NCI-H187 treated with DMSO at 0.1 percent for 48 hours (cell line): ENCODE data around the gene PUDP.

Experiments
- DNase-seq: peaks from one replicate; lab custom pipeline; 2025; lab: John Stamatoyannopoulos, UW

PUDP gene

DNA sequence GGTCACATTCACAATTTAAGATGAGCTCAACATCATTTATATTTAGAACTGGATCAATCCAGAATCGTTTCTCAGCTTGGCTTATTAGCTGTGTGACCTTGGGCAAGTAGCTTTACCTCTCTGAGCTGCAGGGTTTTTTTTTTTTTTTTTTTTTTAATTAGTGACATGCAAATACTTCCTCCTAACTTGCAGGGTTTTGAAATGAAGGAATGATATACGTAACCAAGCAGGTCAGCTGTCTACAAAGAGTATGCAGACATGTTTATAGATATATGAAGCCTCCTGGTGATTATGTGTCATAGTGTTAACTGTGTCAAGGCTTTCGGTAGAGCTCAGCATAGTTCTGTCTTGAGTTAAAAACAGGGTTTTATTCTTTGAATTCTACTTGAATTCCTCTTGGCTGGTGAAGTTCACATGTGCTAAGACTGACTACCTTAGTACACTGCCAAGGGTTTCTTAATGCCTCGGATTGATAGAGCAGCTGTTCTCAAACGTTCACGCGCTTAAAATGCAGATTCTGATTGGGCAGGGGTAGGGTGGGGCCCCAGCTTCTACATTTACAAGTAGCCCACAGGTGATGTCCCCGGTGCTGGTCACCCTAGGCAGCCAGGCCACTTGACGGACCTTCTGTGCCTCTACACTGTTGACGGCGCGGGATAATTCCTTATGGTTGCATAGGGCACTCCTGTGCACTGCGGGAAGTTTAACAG, 1.1 kb downstream of the PUDP start:
- DNase-seq: no peak

DNA sequence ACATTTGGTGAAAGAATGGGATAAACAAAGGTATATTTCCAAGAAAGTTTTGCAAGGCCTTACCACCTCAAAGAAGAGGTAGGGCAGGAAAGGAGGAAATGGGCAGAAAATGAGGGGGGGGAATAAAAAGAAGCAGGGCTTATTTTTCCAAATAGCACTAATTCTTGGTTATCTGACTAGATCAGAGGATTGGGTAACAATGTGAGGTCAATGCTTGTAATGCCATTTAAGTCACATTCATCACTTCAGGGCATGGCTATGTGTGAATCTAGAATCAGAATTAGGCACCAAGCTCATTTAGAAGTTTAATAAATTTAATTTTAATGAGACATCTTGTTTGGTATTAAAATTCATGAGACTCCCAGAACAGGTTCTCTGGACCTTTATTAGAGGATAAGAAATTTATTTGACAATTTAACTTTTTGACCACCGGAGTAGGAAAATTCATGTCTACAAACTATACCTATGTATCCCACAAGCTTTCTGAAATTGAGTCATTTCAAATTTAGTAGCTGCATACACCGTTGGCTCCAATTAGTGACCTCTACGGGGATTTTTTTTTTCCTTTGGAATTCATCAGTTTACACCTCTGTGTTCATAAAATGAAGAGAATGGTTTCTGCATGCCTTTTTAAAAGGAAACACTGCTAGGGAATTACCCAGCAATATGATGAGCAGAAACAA, 1.8 kb downstream of the PUDP start:
- no peak for DNase-seq

DNA sequence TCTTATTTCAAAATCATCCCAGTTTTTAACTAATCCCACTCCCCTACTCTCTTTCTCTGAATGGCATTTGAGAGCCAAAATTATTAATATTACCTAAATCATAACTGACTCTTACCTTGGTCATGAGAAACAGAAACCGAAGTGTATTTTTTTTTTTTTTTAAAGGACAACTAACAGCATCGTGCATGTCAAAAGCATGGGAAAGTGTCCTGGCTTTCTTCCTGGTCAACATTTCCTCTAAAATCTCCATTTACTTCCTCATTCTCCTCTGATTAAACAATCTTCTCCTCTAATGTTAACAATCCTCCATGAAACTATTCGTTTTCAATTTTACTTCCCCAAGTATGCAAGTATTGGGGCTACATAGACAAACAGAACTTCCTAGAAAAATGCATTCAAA, 2.5 kb downstream of the PUDP start:
- no peak for DNase-seq

GRCh38 chrX:7143941-7144525, 3.9 kb downstream of the PUDP start:
- DNase-seq: no peak

DNA sequence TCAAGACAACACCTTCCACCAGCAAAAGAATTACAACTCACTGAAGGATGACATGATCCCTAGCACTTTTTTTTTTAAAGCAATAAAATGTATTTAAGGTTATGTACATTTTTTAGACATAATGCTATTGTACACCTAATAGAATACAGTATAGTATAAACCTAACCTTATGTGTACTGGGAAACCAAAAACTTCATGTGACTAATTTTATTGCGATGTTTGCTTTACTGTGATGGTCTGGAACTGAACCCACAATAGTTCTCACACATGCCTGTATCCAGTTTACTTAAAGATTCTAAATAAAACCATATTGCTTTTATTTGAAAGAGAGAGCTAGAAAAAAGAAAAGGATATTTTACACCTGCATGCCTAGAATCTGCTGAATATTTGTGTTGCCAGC, 4.9 kb downstream of the PUDP start:
- no peak for DNase-seq

- DNase-seq: no peak
Observed at GRCh38 chrX:7139202-7140081, 8.5 kb downstream of the PUDP start.

- no peak for DNase-seq
Observed at GRCh38 chrX:7134981-7135380, 13.0 kb downstream of the PUDP start.

DNA sequence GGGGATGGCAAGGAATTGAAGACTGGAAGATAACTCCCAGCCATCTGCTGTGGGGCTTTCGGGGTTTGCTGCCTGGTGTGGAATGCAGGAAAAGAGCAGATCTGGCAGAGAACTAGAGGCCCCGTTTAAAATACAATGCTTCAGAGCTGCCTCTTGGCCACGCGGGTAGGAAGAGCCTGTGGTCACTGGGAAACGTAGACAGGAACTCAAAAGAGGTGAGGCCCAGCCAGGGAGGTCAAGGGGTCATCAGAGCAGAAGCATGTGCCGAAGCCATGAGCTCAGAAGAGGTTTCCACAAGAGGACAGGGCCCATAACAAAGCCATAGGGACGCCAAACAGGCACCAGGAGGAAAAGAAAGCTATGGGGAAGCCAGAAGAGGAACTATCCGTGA, 14.9 kb downstream of the PUDP start:
- DNase-seq: no peak

- no peak for DNase-seq
Observed at GRCh38 chrX:7132335-7133049, 15.5 kb downstream of the PUDP start.

DNA sequence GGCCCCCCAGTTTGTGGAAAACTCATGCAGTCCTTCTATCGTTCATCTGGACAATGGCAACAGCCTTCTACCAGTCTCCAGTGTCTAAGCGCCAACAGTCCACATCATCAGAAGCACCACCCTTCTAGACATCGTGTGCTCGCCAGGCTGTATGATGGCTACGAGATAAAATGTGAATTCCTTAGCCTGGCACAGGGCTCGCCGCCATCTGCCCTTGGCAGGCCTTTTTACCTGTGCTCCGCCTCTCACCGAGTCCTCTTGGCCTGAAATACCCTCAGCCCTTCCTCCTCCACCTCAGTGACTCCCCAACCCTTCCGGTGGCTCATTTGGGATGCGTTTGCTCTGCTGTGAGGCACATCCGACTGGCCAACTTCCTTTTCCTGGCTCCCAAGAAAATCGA, 16.3 kb downstream of the PUDP start:
- DNase-seq: no peak

GRCh38 chrX:7127056-7127455, 20.9 kb downstream of the PUDP start:
- DNase-seq: no peak

DNA sequence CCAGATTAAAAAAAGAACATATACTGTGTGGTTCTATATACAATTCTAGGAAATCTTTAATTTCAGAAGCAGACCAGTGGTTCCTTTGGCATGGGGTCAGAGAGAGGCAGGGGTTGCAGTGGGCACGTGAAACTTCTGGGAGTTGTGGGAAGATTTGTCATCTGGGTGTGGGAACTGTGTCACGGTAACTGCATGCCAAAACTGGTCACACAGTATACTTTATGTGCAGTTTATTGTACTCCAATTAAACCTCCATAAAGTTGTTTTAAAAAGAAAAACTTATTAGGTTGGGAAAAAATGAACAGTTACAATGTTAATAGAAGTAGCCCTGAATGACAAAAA, 27.1 kb downstream of the PUDP start:
- no peak for DNase-seq

DNA sequence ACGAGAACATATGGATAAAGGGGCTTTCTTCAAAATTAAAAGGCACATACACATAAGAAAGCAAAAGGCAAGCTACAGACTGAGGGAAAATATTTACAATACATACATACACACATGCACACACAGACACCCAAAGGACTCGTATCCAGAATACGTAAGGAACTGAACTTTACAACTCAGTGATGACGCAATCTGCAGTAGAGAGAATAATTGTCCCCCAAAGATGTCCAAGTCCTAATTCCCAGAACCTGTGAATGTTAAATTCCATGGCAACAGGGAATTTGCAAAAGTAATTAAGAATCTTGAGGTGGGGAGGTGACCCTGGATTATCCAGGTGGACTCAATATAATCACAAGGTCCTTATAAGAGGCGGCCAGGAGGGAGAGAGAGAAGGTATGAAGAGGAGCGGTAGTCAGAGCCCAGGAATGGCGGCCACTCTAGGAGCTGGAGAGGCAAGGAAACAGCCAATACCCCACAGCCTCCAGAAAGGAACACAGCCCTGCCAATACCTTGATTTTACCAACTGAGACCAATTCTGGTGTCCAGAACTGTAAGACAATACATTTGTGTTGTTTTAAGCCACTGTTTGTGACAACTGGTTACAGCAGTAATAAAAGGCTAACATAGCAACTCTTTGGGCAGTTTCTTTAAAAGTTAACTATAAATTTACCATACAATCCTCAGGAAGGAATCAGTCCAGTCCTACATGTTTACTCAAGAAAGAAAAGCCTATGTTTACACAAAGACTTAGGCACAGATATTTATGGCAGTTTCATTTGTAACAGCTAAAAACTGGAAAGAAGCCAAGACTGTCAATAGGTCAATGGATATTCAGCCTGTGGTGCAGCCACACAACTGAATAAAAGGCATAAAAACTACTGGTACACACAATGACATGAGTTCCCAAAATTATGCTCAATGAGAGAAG, 27.7 kb downstream of the PUDP start:
- DNase-seq: no peak

DNA sequence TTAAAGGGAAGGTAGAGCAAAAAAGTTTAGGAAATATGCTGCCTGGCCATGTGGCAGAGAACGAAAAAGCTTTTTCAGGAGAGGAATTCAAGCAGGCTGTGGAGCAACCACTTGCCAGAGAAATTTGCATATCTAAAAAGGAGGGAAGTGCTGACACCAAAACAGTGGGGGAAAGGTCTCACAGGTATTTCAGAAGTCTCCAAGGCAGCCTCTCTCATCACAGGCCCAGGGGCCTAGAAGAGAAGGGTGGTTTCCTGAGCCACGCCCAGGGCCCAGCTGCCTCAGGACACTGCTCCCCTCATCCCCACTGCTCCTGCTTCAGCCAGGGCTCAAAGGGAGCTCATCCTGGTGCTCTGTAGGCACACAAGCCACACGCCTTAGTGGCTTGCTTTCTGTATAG, 30.4 kb downstream of the PUDP start:
- no peak for DNase-seq

- DNase-seq: no peak
Observed at GRCh38 chrX:7116081-7116480, 31.9 kb downstream of the PUDP start.

DNA sequence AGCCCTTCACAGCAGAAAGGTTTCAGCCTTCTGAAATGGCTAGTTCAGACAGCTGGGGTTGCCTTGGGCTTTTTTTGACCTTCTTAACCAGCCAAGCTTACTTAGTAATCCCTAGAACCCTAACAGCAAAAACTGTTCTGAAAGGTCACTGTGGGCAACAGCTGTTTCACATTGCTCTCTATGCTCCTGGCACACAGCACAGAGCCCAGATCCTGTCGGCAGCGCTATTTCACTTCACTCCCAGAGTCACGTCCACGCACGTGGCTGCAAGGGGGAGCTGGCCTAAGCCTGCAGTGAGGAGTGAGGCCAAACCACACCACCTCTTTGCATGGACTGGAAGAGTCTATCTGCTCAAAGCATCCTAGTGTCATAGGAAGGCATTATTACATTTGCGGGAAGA, 32.4 kb downstream of the PUDP start:
- DNase-seq: no peak

GRCh38 chrX:7112071-7112470, 35.9 kb downstream of the PUDP start:
- no peak for DNase-seq

- no peak for DNase-seq
Observed at GRCh38 chrX:7111518-7111917, 36.4 kb downstream of the PUDP start.

GRCh38 chrX:7110821-7111276, 37.1 kb downstream of the PUDP start:
- DNase-seq: no peak

DNA sequence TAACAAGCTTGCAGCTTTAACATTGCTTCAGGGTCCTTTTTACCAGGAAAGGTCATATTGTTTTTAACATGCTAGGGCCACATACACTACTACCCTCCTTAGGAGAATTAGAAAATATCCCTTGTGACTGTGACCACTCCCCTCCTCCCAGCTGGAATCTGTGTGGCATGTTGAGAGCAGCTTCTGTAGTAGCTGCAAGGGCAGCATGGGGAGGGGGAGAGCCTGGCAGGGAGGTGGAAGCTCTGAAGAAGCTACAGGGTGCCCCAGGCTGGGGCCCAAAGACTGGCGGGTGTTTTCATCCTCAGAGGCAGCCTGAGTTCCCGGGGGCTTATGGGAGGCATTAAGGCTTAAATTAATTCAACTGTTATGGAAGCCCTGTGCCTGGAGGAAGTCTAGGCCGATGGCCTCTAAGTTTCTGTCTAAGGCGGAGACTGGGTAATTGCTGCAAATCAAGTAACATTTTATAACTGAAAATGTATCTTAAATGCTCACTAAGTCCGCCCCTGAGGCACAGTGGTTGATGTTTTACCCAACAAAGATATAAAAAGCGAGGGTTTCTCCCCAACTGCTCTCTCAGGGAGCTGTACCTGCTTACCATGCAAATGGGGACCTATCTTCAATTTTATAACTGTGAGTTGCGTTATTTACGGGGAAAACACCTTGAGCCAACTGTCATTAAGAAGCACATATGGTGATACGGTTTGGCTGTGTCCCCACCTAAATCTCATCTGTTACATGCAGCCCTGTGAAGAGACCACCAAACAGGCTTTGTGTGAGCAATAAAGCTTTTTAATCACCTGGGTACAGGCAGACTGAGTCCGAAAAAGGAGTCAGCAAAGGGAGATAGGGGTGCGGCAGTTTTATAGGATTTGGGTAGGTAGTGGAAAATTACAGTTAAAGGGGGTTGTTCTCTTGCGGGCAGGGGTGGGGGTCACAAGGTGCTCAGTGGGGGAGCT, 37.8 kb downstream of the PUDP start:
- no peak for DNase-seq
